Measurements from ENCODE around the gene WDFY3.

GRCh38 chr4:84962102-84962501, 4.4 kb downstream of the WDFY3 start:
- TF ChIP-seq, protein P1, sequence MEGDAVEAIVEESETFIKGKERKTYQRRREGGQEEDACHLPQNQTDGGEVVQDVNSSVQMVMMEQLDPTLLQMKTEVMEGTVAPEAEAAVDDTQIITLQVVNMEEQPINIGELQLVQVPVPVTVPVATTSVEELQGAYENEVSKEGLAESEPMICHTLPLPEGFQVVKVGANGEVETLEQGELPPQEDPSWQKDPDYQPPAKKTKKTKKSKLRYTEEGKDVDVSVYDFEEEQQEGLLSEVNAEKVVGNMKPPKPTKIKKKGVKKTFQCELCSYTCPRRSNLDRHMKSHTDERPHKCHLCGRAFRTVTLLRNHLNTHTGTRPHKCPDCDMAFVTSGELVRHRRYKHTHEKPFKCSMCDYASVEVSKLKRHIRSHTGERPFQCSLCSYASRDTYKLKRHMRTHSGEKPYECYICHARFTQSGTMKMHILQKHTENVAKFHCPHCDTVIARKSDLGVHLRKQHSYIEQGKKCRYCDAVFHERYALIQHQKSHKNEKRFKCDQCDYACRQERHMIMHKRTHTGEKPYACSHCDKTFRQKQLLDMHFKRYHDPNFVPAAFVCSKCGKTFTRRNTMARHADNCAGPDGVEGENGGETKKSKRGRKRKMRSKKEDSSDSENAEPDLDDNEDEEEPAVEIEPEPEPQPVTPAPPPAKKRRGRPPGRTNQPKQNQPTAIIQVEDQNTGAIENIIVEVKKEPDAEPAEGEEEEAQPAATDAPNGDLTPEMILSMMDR (IDR thresholded peaks at IDR 0.05): no peak
- TF ChIP-seq EZH2phosphoT487 (IDR thresholded peaks at IDR 0.05): no peak
